ENCODE measurements around the gene S100A4.

DNA sequence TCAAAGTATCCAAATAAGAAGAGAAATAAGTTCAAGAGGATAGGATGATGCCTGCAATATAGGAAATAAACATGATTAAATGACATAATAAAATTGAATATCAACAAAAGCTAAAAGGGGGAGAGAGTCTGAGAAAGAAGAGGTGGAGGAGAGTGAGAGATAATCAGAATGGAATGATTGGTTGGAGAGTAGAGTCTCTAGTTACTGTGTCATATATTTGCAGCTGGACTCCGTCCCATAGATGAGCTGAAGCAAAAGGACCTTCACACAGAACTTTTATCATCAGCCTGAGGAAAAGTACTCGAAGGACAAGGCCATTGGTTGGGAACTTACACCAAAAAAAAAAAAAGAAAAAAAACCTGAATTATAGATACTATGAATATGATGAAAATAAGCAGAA, 42.9 kb upstream of the S100A4 start:
- TF ChIP-seq, protein P1, sequence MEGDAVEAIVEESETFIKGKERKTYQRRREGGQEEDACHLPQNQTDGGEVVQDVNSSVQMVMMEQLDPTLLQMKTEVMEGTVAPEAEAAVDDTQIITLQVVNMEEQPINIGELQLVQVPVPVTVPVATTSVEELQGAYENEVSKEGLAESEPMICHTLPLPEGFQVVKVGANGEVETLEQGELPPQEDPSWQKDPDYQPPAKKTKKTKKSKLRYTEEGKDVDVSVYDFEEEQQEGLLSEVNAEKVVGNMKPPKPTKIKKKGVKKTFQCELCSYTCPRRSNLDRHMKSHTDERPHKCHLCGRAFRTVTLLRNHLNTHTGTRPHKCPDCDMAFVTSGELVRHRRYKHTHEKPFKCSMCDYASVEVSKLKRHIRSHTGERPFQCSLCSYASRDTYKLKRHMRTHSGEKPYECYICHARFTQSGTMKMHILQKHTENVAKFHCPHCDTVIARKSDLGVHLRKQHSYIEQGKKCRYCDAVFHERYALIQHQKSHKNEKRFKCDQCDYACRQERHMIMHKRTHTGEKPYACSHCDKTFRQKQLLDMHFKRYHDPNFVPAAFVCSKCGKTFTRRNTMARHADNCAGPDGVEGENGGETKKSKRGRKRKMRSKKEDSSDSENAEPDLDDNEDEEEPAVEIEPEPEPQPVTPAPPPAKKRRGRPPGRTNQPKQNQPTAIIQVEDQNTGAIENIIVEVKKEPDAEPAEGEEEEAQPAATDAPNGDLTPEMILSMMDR (IDR thresholded peaks at IDR 0.05): no peak
- TF ChIP-seq POLR2A (IDR thresholded peaks at IDR 0.05): no peak
